GM23338 (cell line): Measurements from ENCODE around the gene NEK4. TPM values are rescaled to one million over a fixed set of nuclear protein-coding genes. Genes with fewer than 3 reads are reported as not detected.

Experiments used
- ATAC-seq: fragments of 200-7000 bp; cut with Tn5 transposase; 3 replicates; pipeline ENCODE4 v1.9.1; 2020
- DNase-seq: peaks from one replicate; pipeline ENCODE4 v3.0.0-alpha.2; 2015; ENCODE audit warnings: low spot score
- H2AFZ ChIP-seq: fragments of 200-600 bp; sonication (generic); 2 replicates; pipeline ENCODE4 v1.8.0; 2016; ENCODE audit warnings: antibody characterized with exemption, mild to moderate bottlenecking, moderate library complexity
- H3F3A ChIP-seq: fragments of 200-600 bp; sonication (generic); replicated peaks from 2 replicates; pipeline ENCODE4 v1.8.0; 2017; ENCODE audit warnings: antibody characterized with exemption, mixed run types, low read depth
- H3K27ac ChIP-seq: fragments of 200-600 bp; sonication (generic); 2 replicates; pipeline ENCODE4 v1.6.1; 2016; ENCODE audit warnings: low read depth
- H3K27me3 ChIP-seq: fragments of 200-600 bp; sonication (generic); 2 replicates; pipeline ENCODE4 v1.8.0; 2016; ENCODE audit warnings: mild to moderate bottlenecking, mixed run types, moderate library complexity; ENCODE audit not compliant: insufficient read depth
- H3K36me3 ChIP-seq: fragments of 200-600 bp; sonication (generic); 2 replicates; pipeline ENCODE4 v1.8.0; 2016; ENCODE audit warnings: mild to moderate bottlenecking; ENCODE audit not compliant: insufficient read depth
- H3K4me1 ChIP-seq: fragments of 200-600 bp; sonication (generic); 2 replicates; pipeline ENCODE4 v1.8.0; 2016; ENCODE audit warnings: mild to moderate bottlenecking, moderate library complexity; ENCODE audit not compliant: insufficient read depth
- H3K4me2 ChIP-seq: fragments of 200-600 bp; sonication (generic); 2 replicates; pipeline ENCODE4 v1.7.1; 2017; ENCODE audit warnings: mixed run types
- H3K4me3 ChIP-seq: fragments of 200-600 bp; sonication (generic); 2 replicates; pipeline ENCODE4 v1.6.1; 2016; ENCODE audit warnings: mixed run types
- H3K79me2 ChIP-seq: fragments of 200-600 bp; sonication (generic); replicated peaks from 2 replicates; pipeline ENCODE4 v1.8.0; 2017; ENCODE audit warnings: mild to moderate bottlenecking; ENCODE audit not compliant: insufficient read depth
- H3K9me2 ChIP-seq: fragments of 200-600 bp; sonication (generic); 2 replicates; pipeline ENCODE4 v1.8.0; 2017; ENCODE audit not compliant: insufficient read depth
- H4K20me1 ChIP-seq: fragments of 200-600 bp; sonication (generic); replicated peaks from 2 replicates; pipeline ENCODE4 v1.8.0; 2017; ENCODE audit warnings: mild to moderate bottlenecking; ENCODE audit not compliant: insufficient read depth
- H3K27ac Mint-ChIP-seq: 2 replicates; pipeline ENCODE4 v1.8.0; 2020; ENCODE audit warnings: inconsistent platforms, mild to moderate bottlenecking, moderate library complexity, mixed read lengths
- H3K27me3 Mint-ChIP-seq: 3 replicates; pipeline ENCODE4 v1.8.0; 2022; ENCODE audit warnings: low read depth, mild to moderate bottlenecking, moderate library complexity, mixed read lengths, inconsistent platforms; ENCODE audit not compliant: insufficient read depth, poor library complexity
- H3K36me3 Mint-ChIP-seq: 3 replicates; pipeline ENCODE4 v1.8.0; 2021; ENCODE audit warnings: low read depth, mild to moderate bottlenecking, inconsistent platforms, moderate library complexity, mixed read lengths
- H3K4me1 Mint-ChIP-seq: 3 replicates; pipeline ENCODE4 v1.8.0; 2020; ENCODE audit warnings: mild to moderate bottlenecking, inconsistent platforms, mixed read lengths
- H3K4me3 Mint-ChIP-seq: 3 replicates; pipeline ENCODE4 v1.8.0; 2021; ENCODE audit warnings: moderate library complexity, mild to moderate bottlenecking, inconsistent platforms, mixed read lengths
- H3K9me3 Mint-ChIP-seq: 3 replicates; pipeline ENCODE4 v1.8.0; 2020; ENCODE audit warnings: moderate library complexity, mild to moderate bottlenecking, inconsistent platforms, mixed read lengths
- CREB1 ChIP-seq: fragments of 250-450 bp; sonication (Bioruptor Pico); IDR thresholded peaks from 2 replicates; pipeline ENCODE4 v1.5.0; 2020; ENCODE audit warnings: low read depth, mild to moderate bottlenecking, moderate library complexity
- EZH2phosphoT487 ChIP-seq: fragments of 200-600 bp; sonication (generic); IDR thresholded peaks from one replicate; pipeline ENCODE4 v1.8.1; 2018; ENCODE audit warnings: antibody characterized with exemption; ENCODE audit not compliant: unreplicated experiment
- JUNB ChIP-seq: IDR thresholded peaks from one replicate; pipeline ENCODE4 v1.6.1; 2016; ENCODE audit warnings: antibody characterized with exemption; ENCODE audit not compliant: unreplicated experiment
- STAT1 ChIP-seq: IDR thresholded peaks from one replicate; pipeline ENCODE4 v1.6.1; 2016; ENCODE audit warnings: antibody characterized with exemption; ENCODE audit not compliant: unreplicated experiment
- ZNF114 ChIP-seq: fragments of 250-450 bp; sonication (Bioruptor Pico); IDR thresholded peaks from 2 replicates; pipeline ENCODE4 v1.5.0; 2020; ENCODE audit warnings: mild to moderate bottlenecking, moderate library complexity
- polyA plus RNA-seq: library from polyadenylated mRNA; unstranded; fragments of >200 nt; fragmentation: Nextera tagmentation; extraction: Ambion mirVana; gene quantifications from 2 replicates; pipeline ENCODE4 v1.2.1, GENCODE V29; 2016
- total RNA-seq: library from RNA; depleted of rRNA; stranded (reverse); fragments of >200 nt; shearing (Covaris generic); gene quantifications from 2 replicates; pipeline ENCODE4 v1.2.3, GENCODE V29; 2014
- TF ChIP-seq, protein P1 (sequence below), 2 experiments: fragments of 200-600 bp in 1 of 2; sonication (generic) in 1 of 2; conservative IDR thresholded peaks; 2 replicates each; pipeline versions ENCODE4 v1.5.1 to v1.6.1; 2016 to 2017; ENCODE audit warnings: antibody characterized with exemption in 2 of 2, low read depth in 2 of 2, mild to moderate bottlenecking in 2 of 2, moderate library complexity in 1 of 2
- TF ChIP-seq, protein P2 (sequence below): fragments of 250-450 bp; sonication (Bioruptor Pico); IDR thresholded peaks from 2 replicates; pipeline ENCODE4 v1.5.0; 2020; ENCODE audit warnings: mild to moderate bottlenecking, moderate library complexity

NEK4 gene
- total and polyA plus RNA-seq, 2 experiments from 2014 or later, result 8.6 to 42.7 TPM

DNA sequence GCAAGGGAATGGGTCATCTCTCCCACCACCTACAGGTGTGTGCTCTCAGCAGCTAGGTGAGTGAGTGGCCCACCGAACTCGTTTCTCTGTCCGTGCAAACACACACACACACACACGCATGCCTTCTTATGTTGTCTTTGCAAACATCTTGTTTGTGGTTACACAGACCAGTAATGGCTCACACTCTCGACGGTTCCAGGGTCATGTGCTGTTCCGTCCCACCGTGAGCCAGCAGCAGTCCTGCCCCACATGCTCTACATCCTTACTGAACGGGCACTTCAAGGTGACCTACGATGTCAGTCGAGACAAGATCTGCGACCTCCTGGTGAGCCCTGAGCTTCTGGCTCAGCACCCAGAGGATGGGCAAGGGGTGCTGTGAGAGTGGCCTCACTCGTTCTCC, 11.0 kb upstream of the NEK4 start:
- Histone ChIP-seq H4K20me1 (no peaks in the 10 kb centered on the region), H3K4me1 (no peaks in the 10 kb centered on the region), H3K9me2 (peaks cover 6% of the 10 kb centered on the region; the same call in 1 of the 2 replicates), H3K4me2 (no peak overlapping the region), H3K27me3 (no peaks in the 10 kb centered on the region), H3K4me3 (no peak overlapping the region), H2AFZ (no peak overlapping the region), H3K79me2 (no peaks in the 10 kb centered on the region), H3F3A (no peaks in the 10 kb centered on the region), H3K36me3 (no peaks in the 10 kb centered on the region), H3K27ac (no peak overlapping the region)
- ATAC-seq, result no peak
- TF ChIP-seq, protein P1, sequence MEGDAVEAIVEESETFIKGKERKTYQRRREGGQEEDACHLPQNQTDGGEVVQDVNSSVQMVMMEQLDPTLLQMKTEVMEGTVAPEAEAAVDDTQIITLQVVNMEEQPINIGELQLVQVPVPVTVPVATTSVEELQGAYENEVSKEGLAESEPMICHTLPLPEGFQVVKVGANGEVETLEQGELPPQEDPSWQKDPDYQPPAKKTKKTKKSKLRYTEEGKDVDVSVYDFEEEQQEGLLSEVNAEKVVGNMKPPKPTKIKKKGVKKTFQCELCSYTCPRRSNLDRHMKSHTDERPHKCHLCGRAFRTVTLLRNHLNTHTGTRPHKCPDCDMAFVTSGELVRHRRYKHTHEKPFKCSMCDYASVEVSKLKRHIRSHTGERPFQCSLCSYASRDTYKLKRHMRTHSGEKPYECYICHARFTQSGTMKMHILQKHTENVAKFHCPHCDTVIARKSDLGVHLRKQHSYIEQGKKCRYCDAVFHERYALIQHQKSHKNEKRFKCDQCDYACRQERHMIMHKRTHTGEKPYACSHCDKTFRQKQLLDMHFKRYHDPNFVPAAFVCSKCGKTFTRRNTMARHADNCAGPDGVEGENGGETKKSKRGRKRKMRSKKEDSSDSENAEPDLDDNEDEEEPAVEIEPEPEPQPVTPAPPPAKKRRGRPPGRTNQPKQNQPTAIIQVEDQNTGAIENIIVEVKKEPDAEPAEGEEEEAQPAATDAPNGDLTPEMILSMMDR (conservative IDR thresholded peaks at IDR 0.05; ENCODE audit: low read depth in 2 of 2), result no peak
- TF ChIP-seq, protein P2, sequence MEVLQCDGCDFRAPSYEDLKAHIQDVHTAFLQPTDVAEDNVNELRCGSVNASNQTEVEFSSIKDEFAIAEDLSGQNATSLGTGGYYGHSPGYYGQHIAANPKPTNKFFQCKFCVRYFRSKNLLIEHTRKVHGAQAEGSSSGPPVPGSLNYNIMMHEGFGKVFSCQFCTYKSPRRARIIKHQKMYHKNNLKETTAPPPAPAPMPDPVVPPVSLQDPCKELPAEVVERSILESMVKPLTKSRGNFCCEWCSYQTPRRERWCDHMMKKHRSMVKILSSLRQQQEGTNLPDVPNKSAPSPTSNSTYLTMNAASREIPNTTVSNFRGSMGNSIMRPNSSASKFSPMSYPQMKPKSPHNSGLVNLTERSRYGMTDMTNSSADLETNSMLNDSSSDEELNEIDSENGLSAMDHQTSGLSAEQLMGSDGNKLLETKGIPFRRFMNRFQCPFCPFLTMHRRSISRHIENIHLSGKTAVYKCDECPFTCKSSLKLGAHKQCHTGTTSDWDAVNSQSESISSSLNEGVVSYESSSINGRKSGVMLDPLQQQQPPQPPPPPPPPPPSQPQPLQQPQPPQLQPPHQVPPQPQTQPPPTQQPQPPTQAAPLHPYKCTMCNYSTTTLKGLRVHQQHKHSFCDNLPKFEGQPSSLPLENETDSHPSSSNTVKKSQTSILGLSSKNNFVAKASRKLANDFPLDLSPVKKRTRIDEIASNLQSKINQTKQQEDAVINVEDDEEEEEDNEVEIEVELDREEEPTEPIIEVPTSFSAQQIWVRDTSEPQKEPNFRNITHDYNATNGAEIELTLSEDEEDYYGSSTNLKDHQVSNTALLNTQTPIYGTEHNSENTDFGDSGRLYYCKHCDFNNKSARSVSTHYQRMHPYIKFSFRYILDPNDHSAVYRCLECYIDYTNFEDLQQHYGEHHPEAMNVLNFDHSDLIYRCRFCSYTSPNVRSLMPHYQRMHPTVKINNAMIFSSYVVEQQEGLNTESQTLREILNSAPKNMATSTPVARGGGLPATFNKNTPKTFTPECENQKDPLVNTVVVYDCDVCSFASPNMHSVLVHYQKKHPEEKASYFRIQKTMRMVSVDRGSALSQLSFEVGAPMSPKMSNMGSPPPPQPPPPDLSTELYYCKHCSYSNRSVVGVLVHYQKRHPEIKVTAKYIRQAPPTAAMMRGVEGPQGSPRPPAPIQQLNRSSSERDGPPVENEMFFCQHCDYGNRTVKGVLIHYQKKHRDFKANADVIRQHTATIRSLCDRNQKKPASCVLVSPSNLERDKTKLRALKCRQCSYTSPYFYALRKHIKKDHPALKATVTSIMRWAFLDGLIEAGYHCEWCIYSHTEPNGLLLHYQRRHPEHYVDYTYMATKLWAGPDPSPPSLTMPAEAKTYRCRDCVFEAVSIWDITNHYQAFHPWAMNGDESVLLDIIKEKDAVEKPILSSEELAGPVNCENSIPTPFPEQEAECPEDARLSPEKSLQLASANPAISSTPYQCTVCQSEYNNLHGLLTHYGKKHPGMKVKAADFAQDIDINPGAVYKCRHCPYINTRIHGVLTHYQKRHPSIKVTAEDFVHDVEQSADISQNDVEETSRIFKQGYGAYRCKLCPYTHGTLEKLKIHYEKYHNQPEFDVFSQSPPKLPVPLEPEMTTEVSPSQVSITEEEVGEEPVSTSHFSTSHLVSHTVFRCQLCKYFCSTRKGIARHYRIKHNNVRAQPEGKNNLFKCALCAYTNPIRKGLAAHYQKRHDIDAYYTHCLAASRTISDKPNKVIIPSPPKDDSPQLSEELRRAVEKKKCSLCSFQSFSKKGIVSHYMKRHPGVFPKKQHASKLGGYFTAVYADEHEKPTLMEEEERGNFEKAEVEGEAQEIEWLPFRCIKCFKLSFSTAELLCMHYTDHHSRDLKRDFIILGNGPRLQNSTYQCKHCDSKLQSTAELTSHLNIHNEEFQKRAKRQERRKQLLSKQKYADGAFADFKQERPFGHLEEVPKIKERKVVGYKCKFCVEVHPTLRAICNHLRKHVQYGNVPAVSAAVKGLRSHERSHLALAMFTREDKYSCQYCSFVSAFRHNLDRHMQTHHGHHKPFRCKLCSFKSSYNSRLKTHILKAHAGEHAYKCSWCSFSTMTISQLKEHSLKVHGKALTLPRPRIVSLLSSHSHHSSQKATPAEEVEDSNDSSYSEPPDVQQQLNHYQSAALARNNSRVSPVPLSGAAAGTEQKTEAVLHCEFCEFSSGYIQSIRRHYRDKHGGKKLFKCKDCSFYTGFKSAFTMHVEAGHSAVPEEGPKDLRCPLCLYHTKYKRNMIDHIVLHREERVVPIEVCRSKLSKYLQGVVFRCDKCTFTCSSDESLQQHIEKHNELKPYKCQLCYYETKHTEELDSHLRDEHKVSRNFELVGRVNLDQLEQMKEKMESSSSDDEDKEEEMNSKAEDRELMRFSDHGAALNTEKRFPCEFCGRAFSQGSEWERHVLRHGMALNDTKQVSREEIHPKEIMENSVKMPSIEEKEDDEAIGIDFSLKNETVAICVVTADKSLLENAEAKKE, result no peak
- no peak for TF ChIP-seq CREB1 (CRISPR knock-in tag)
- TF ChIP-seq JUNB, result no peak
- TF ChIP-seq STAT1, result no peak
- TF ChIP-seq EZH2phosphoT487, result no peak
- no peak for TF ChIP-seq ZNF114 (CRISPR knock-in tag)
- H3K27me3 Mint-ChIP-seq, result peaks cover 12% of the 10 kb centered on the region
- H3K9me3 Mint-ChIP-seq, result peaks cover 2% of the 10 kb centered on the region; the same call in 1 of the 3 replicates
- H3K4me1 Mint-ChIP-seq, result peaks cover 12% of the 10 kb centered on the region
- H3K36me3 Mint-ChIP-seq, result no peaks in the 10 kb centered on the region; the same call in 2 of the 3 replicates
- no peak overlapping the region for H3K27ac Mint-ChIP-seq
- no peak overlapping the region for H3K4me3 Mint-ChIP-seq
- no peak for DNase-seq
